Muscle of back (tissue), 11 donors: ENCODE measurements around the gene UVRAG. TPM values are rescaled to one million over a fixed set of nuclear protein-coding genes. Genes with fewer than 3 reads are reported as not detected.

Experiments used
- DNase-seq, 3 donors: peaks; one replicate each; pipeline versions ENCODE4 v3.0.0 to v3.0.0-alpha.2; 2013
- polyA plus RNA-seq, 10 donors: library from polyadenylated mRNA; unstranded; fragments of 120-200 nt; gene quantifications; one replicate each; pipeline ENCODE4 v1.2.1, GENCODE V29; 2013; ENCODE audit not compliant: insufficient read length in 10 of 10

The UVRAG gene
- polyA plus RNA-seq, 10 donors, result 7.6 to 11.1 (median 9.7) TPM

DNA sequence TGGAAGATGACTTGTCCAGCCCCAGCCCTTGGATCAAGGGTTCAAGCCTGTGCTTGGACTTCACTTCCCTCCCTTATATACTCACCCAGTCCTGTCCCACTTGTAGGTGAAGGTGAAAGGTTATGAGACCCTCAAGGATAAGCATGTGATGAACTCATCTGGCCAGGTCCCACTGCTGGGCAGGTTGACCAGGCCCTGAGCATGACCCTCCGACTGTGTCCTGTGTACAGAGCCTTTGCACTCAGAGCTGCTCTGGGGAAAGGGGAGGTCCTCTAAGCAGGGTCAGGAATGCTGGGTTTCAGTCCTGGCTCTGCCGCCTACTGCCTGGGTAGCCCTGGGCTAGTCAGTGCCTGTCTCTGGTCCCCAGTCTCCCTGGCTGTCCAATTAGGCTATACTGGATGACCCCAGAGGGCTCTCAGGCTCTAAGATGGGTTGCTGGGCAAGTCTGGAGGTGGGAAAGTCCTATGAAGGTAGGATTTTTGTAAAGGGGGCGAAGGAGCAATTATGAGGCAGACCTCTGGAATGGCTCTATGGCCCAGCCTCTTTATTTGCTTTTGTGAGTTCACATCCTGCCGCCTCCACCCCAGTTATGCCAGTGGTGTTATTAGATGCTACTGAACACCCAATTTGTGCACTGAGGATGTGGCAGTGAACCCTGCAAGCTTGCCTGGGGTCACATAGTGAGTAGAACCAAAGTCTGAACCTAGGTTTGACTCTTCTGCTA lies 32.3 kb upstream of the UVRAG start:
- no peak for DNase-seq

DNA sequence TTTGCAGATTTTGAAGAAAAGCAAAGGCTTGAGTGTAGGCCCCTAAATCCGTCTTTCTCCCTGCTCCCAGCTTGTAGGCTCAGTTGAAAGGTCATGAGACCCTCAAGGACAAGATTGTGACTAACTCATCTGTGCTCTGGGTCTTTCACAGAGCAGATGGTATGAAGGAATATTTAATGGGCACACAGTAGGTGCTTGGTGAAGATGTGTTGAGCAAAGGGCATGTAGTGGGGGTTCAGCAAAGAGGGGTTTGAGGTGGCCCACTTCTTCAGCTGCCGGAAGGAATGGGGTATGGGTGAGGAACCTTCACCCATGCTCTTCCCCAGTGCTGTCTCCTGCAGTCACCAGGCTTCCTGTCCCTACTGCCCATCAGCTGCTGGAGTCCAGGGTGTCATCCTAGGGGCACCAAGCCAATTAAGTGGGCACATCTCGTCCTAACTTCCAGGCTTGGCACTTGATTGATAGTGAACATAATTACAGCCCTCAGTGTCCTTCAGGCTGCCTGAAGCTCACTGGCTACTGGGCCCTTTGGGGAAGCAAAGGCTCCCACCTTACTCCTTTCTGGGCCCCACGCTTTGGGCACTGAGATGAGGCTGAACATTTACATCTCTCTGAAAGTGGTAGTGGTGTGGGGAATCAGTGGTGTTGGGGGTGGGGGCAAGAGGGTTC lies 31.5 kb upstream of the UVRAG start:
- no peak for DNase-seq

DNA sequence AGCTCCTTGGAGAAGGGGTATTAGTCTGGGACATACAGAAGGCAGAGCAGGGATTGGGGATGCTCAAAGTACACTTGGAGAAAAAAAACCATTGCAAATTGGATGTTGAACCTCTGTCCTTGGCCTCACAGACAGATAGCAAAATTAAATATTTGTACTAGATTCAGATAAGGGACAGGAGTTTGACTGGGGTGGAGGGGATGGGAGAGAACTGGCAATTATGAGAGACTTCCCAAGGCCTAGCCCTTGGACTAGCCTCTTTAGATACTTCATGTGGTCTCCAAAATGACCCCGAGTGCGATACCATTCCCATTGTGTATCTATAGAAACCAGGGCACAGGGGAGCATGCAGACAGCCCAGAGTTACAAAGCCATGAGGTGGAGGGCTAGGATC lies 30.9 kb upstream of the UVRAG start:
- no peak for DNase-seq

DNA sequence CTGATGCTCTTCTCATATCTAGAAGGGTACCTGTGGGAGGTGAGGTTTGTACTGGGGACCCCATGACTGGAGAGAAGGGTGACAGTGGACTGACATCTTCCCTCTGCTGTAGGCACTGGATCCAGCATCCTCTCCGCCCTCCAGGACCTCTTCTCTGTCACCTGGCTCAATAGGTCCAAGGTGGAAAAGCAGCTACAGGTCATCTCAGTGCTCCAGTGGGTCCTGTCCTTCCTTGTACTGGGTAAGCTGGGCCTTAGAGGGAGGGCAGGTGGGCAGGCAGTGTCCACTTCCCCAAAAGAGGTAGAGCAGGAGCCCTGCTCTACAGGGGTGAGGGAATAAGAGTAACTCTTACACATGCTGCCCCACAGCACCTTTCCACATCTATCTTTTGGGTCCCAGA lies 30.5 kb upstream of the UVRAG start:
- no peak for DNase-seq

DNA sequence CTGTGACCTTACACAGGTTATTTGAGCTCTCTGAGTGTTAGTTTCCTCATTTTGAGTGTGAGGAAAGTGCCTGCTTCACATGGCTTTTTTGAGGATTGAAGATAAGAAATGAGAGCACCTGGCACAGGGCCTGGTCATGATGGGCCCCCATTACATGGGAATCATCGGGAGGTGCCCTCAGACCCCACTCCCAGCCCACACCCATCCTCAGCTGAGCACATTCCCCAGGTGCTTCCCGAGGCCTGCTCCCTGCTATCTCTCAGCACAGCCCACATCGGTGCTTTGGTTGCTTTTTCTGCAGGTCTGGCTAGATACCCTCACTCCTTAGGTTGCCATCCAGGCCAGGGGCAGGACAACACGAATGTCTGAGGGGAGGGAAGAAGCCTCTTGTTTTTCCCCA lies 29.8 kb upstream of the UVRAG start:
- no peak for DNase-seq

DNA sequence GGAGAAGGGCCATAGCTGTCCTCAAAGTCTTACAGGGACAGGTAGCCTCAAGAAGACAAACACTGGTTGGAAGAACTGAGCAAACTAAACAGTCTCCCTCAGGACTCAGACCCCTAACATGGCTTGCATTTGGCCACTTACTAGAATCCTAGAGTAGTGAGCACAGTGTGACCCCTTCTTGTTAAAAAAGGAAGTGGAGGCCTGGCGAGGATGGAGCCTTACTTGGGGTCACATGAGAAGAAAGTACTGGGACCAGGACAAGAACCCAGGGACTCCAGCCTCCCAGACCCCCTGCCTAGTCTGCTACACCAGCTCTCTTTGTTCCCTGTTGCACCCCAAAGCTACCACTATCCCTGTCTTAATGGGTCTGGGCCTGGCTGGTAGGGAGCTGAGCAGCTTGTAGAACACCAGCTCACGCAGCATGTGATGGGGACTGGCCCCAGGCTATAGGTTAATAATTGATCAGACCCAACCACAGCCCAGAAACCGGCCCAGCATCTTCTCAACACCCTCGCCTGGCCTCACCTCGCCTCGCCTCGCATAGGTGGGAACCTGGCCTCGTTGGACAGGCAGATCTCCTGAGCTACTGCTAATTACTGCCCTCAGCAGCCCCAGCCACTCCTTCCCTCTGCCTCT lies 28.8 kb upstream of the UVRAG start:
- DNase-seq, result no peak

DNA sequence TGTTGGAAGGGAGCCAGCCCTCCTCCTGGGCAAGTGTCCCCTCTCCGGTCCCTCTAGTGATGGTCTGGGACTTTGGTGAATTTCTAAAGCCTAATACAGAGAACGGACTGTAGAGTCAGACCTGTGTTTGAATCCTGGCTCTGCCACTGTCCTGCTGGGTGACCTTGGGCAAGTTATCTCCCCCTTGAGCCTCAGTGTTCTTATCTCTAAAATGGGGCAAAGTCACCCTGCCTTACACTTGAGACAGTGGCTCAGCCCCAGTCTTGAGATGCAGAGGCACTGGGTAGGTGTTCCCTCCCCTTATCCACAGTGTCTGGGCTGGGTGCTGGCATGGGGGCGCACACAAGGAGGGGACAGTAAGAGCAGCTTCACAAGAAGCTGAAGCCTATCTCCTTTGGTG lies 25.5 kb upstream of the UVRAG start:
- no peak for DNase-seq

DNA sequence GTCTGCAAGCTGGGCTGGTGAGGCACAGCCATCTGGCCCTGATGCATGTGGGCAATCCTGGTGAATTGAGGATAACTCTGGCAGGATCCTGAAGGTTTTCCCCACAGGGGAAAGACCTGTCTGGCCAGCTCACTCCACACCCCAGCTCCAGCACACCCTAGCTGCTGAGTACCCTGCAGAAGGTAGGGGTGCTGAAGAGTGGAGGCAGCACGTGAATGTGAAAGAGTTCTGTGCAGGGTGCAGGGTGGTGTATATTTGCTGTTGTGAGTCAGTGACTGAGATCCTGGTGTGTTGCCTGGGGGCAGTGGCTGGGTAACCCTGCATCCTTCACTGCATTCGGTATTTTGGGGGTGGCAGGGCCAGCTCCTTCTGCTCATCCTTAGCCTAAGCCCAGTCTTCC lies 24.0 kb upstream of the UVRAG start:
- DNase-seq, result no peak

DNA sequence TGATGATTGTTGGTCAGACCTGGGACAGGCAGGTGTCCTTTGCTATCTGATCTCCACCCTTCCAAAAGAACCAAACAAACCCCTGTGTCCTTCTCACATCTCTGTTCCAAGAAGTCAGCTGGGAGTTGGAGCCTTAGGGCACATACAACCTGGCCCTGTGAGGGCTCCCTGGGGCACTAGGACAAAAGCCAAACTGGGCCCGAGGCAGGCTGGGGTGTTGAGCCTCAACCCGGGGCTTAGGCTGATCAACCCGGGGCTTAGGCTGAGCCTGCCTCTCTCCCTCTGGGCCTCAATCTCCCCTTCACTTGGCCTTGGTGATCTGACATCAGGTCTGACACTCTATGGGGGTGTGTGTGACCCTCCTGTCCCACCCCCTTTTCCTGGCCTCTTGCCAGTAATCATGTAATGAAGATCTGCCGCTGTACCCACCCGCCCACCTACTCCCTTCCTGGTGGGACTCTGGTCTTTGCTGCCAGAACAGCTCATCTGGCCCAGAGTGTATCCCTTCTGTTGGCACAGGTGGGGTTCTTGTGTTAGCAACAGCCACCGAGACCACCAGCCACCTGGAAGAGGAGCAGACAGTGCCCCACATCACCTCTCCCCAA lies 22.8 kb upstream of the UVRAG start:
- no peak for DNase-seq

DNA sequence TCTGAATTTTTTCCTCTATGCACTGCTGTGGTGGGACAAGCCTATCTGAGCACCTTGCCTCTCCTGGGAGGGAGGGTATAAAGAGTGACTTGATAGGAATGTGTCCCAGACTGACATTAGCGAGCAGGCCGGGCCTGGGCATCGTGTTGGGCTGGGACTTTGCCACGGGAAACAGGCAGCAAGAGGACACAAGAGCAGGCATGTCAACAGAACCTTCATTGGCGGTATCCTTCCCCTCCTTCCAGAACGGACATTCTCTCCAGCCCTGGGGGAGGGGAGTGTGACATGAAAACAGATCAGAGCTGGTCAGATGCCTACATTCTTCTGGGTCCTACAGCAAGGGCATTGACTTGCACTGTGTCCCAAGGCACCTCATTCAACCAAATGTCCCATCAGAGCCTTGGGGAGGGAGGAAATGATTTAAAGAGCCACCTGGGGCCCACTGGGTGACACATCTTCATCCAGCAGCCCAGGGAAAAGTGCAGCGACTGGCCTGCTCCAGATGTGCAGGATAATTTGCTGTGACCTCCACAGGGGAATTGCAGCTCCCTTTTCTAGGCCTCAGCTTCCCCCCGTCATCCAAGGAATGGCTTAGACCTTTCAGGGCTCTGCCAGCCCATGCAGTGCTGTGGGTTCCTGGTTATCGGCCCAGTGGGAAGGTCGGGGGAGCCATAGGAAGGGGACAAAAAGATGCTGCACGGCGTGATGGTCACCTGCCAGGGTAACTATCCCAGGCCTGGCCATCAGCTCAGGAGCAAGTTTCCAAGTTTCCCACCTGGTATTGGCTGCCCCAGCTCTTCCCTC lies 21.8 kb upstream of the UVRAG start:
- DNase-seq, result no peak

DNA sequence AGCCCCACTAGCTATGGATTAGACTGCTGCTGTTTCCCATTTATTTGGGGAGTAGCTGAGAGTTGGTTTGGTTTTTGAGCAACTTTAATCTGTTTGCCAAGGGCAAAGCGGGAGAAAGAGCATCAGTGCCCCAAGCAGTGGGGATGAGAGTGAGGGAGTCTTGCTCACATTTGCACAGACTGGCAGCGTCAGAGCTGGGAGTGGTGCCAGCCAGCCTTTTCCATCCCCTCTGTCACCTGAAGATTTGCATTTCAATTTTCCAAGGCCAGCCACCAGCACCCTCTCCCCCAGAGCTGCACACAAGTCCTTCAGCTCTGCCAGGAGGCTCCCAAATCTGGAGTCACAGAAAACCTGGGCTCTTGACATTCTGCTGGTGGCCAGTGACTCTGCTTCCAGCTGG lies 21.0 kb upstream of the UVRAG start:
- DNase-seq, result no peak

DNA sequence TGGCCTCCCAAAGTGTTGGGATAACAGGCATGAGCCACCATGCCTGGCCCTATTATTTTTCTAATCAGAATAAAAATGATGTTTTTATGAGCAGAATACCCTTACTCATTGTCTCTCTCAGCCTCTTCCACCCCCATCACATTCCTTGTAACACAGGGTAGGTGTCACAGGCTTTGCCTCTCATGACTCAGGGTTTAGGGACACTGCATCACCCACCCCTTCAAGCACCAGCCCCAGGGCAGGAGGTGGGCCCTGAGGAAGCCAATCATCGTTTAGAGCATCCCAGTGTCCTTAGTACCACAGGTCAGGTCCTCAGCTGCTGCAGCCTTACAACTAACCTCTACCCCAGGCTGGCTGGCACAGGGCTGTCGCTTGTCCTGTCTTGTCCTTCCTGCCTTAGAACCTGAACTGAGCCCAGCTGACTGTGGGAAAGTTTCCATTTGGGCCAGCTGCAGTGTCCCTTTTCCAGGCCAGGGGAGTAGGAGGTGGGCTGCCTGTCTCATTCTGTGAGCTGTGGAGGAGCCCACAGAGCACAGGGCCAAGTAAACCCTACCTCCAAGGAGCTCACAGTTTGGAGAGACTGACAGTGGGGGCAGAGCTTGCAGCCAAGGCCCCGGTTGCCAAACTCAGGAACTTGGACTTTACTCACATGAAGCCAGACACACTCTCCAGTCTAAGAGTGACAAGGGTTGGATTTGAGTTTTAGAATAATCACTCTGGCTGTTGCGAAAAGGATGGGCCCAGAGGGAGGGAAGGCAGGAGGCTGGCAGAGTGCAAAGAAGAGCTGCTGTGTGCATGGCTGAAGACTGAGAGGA lies 19.5 kb upstream of the UVRAG start:
- DNase-seq, result no peak

DNA sequence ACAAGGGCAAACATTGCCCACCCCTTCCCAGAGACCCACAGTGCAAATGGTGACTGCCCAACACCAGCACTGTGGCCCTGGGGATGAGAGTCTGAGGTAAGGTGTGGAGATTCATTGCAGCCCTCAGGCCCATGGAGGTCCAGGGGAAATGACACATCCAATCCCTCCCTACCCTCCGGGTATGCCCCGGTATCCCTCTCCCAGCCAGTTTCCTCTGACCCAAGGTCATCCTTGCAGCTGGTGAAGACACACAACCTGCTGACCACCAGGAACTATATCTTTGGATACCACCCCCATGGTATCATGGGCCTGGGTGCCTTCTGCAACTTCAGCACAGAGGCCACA lies 18.9 kb upstream of the UVRAG start:
- DNase-seq, result no peak

DNA sequence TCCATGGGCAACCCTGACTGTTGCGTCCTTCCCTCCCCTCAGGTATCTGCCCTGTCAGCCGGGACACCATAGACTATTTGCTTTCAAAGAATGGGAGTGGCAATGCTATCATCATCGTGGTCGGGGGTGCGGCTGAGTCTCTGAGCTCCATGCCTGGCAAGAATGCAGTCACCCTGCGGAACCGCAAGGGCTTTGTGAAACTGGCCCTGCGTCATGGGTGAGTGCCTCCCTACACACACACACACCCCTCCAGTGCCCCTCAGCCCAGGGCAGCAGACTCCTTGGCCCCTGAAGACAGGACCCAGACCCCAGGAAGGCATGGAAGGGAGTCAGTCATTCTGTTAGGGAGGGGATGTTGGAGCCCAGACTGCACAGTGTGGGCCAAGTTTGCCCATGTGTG lies 17.9 kb upstream of the UVRAG start:
- DNase-seq, result no peak

DNA sequence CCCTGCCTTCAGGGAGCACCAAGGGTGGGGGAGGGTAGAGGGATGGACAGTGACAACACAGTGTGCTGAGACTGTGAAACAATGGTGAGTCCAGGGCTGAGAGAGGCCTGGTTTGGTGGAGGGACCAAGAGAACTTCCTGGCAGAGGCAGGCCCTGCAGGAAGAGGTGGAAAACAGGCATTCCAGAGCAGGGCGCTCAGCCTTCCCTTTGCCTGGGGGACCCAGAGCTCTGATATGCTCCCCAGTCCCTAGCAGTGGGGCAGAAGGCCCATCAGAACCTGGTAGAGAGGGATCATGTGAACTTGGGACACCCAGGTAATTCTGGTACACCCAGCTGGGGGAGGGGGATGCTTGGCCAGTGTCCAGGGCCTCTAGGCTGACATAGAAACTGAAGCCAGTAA lies 17.2 kb upstream of the UVRAG start:
- DNase-seq, result no peak

DNA sequence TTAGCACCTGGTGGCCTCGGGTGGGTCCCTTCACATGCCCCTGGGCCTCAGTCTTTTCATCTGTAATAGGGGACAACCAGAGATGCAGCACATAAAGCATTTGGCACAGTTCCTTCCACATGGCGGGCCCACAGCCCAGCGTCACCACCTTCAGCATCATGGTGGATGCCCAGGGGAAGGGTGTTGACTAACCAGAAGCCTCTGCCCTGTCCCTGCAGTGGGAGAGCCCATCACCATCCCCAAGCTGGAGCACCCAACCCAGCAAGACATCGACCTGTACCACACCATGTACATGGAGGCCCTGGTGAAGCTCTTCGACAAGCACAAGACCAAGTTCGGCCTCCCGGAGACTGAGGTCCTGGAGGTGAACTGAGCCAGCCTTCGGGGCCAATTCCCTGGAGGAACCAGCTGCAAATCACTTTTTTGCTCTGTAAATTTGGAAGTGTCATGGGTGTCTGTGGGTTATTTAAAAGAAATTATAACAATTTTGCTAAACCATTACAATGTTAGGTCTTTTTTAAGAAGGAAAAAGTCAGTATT lies 14.8 kb upstream of the UVRAG start:
- no peak for DNase-seq

DNA sequence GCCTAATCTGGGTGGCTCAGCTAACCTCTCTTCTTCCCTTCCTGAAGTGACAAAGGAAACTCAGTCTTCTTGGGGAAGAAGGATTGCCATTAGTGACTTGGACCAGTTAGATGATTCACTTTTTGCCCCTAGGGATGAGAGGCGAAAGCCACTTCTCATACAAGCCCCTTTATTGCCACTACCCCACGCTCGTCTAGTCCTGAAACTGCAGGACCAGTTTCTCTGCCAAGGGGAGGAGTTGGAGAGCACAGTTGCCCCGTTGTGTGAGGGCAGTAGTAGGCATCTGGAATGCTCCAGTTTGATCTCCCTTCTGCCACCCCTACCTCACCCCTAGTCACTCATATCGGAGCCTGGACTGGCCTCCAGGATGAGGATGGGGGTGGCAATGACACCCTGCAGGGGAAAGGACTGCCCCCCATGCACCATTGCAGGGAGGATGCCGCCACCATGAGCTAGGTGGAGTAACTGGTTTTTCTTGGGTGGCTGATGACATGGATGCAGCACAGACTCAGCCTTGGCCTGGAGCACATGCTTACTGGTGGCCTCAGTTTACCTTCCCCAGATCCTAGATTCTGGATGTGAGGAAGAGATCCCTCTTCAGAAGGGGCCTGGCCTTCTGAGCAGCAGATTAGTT lies 14.2 kb upstream of the UVRAG start:
- no peak for DNase-seq

DNA sequence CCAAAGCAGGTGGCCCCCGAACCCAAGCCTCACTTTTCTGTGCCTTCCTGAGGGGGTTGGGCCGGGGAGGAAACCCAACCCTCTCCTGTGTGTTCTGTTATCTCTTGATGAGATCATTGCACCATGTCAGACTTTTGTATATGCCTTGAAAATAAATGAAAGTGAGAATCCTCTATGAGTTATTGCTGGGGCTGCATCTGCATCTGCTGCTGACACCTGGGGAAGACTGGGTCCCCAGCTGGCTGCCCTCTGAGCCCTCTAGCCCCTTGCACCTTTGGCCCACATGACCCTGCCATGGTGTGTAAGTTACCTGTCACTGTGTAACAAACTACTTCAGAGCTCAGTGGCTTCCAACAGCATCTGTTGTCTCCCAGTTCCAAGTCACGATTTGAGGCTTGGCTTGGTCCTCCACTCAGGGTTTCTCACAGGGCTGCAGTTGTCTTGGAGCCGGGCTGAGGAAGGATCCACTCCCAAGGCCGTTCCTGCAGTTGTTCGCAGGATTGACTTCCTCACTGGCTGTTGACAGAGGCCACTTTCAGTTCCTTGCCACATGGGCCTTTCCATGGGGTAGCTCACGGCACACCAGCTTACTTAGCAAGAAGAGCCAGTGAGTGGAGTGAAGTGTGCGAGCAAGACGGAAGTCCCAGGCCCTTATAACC lies 13.5 kb upstream of the UVRAG start:
- DNase-seq, result peak; percentile 30 to 60 (median 38)

DNA sequence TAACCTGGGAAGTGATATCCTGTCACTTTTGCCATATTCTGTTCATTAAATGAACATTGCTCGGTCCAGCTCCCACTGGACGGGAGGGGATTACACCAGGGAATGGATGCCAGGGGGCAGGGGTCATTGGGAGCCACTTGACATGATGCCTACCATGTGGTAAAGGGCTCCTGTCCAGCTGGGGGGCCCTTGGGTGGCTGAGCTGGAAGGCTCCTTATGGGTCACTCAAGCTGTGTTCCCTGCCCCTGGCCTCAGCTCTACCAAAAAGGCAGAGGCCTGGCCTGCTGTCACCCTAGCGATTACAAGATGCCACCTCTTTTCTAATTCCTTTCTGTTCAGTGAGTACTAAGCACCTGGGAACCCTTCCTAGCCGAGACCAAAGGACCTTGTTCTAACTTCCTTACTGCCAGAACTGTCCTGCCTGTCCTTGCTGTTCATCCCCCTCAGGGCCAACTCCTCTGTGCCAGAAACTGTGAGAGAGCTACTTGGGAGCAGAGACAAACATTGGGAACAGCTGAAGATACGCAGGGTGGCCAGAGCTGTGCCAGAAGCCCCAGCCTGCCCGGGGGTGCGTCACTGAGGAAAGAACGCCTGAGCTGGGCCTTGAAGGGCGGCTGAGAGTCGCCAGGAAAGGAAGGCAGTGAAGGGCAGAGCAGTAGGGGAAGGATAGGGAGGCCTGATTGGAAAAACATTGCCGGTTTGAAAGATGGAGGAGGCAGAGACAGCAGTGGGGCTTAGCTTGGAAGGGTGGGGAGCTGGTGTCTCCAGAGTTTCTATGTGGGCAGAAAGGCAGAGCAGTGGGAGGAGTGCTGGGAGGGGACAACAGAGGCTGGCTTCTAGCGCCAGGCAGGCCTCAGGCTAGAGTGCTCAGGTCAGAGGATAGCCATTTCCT lies 12.7 kb upstream of the UVRAG start:
- DNase-seq, result no peak
